ENCODE data around the gene DNAH12. TPM values are rescaled to one million over a fixed set of nuclear protein-coding genes. Genes with fewer than 3 reads are reported as not detected.

DNAH12 gene
- total and polyA plus RNA-seq, 2 of the 13 experiments (the other 11 are each of a cell fraction or from before 2014, with no cell fraction given): 0.11 TPM

DNA sequence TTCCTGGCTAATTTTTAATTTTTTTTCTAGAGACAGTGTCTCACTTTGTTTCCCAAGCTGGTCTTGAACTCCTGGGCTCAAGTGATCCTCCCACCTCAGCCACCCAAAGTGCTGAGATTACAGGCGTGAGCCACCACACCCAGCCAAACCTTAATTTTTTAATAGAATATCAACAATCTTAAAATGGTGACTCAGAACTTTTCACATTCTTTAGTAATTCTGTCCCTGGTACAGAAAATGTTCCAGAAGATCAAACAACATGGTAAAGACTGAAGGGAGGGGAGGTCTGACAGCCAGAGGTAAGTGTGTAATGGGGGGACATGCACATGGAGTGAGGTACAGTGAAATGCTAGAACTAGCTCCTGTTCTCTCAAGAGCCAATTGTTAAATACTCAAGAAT is 38.2 kb downstream of the DNAH12 start (continued):
- TF ChIP-seq DPF2 (CRISPR knock-in tag; IDR thresholded peaks at IDR 0.05; ENCODE audit: borderline replicate concordance, low read depth) (no peak), SYNCRIP (IDR thresholded peaks at IDR 0.05; ENCODE audit: insufficient read depth, low read depth, low read length) (no peak), JDP2 (CRISPR knock-in tag; IDR thresholded peaks at IDR 0.05; ENCODE audit: borderline replicate concordance) (no peak)

DNA sequence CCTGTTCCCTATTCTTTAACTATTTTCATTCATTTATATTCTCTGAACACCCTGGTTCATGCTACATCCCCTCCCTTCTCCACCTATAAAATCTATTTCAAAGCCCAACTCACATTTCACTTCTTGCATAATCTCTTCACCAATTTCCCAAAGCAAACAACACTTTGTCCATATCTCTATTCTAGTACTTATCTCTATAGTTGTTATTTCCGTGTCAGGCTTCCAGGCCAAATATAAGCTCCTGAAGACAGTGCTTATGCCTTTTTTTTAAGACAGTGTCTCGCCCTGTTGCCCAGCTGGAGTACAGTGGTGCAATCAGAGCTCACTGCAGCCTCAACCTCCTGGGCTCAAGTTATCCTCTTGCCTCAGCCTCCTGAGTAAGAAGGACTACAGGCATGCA is 43.6 kb downstream of the DNAH12 start:
- H3K4me2 ChIP-seq (ENCODE audit: low read depth, low read length): peak overlapping the region; percentile 21
- peaks cover 13% of the 10 kb centered on the region for H3K4me1 ChIP-seq (ENCODE audit: insufficient read depth, low read length)
- no peaks in the 10 kb centered on the region for H4K20me1 ChIP-seq (ENCODE audit: insufficient read depth, low read length)
- WGBS (ENCODE audit: low lambda C conversion rate): 2% methylated on average over 2 of the region's 2 CpGs
- no peak overlapping the region for H3K27ac ChIP-seq (ENCODE audit: extremely low read length, insufficient read depth, low read length)
- ATAC-seq: peak; percentile 56
- in situ Hi-C loops (cut with HindIII; ENCODE audit: extremely low pct_ligation_motif_present, low pct_unique_long_range_greater_than_20kb) (no loop called here), intact Hi-C loops (cut with micrococcal nuclease; ENCODE audit: unreplicated experiment) (loop anchor here (10.0 kb wide), 2 partner anchors 86 to 1156 kb away; no protein-coding TSS in a partner anchor)
- H3K4me3 ChIP-seq (replicated peaks in 1 of 3; ENCODE audit: insufficient read depth in 1 of 3, low read depth in 2 of 3, low read length in 3 of 3): no peak overlapping the region
- no peak overlapping the region for H2AFZ ChIP-seq (ENCODE audit: low read length)
- no TSS peak for BruUV-seq (replicated peaks)
- CTCF ChIA-PET (ENCODE audit: low intra/inter-chr PET ratio, low total read pairs): no interaction called here
- no peaks in the 10 kb centered on the region for H3K27me3 ChIP-seq (ENCODE audit: control insufficient read depth in 1 of 2, insufficient read depth in 2 of 2, low read length in 2 of 2)
- no peak overlapping the region for H3K9ac ChIP-seq (ENCODE audit: insufficient read depth, low read depth, low read length)
- H3K79me2 ChIP-seq (ENCODE audit: insufficient read depth, low read length): no peaks in the 10 kb centered on the region
- H3K9me3 ChIP-seq (ENCODE audit: low read length): no peaks in the 10 kb centered on the region
- no peak for FAIRE-seq
- DNase-seq (ENCODE audit: low spot score): peak; percentile 64
- POLR2A ChIA-PET: no interaction called here
- no peaks in the 10 kb centered on the region for H3K36me3 ChIP-seq (replicated peaks in 1 of 2; ENCODE audit: control insufficient read depth in 1 of 2, insufficient read depth in 2 of 2, low read length in 2 of 2)
- no peak; the same call in 1 of the 2 replicates for TF ChIP-seq LCORL (IDR thresholded peaks at IDR 0.05)
- 0 out of 2 replicates have a peak, but pooled peaks have one; percentile 22 for TF ChIP-seq LCORL (CRISPR knock-in tag; IDR thresholded peaks at IDR 0.05)
- TF ChIP-seq XRCC5 (optimal IDR thresholded peaks at IDR 0.05; ENCODE audit: low read length): no peak
- peak; percentile 60 for TF ChIP-seq GATAD2A (CRISPR knock-in tag; IDR thresholded peaks at IDR 0.05)
- TF ChIP-seq, protein P1, sequence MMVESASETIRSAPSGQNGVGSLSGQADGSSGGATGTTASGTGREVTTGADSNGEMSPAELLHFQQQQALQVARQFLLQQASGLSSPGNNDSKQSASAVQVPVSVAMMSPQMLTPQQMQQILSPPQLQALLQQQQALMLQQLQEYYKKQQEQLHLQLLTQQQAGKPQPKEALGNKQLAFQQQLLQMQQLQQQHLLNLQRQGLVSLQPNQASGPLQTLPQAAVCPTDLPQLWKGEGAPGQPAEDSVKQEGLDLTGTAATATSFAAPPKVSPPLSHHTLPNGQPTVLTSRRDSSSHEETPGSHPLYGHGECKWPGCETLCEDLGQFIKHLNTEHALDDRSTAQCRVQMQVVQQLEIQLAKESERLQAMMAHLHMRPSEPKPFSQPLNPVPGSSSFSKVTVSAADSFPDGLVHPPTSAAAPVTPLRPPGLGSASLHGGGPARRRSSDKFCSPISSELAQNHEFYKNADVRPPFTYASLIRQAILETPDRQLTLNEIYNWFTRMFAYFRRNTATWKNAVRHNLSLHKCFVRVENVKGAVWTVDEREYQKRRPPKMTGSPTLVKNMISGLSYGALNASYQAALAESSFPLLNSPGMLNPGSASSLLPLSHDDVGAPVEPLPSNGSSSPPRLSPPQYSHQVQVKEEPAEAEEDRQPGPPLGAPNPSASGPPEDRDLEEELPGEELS (CRISPR knock-in tag; IDR thresholded peaks at IDR 0.05): peak; percentile 44
- no peak for TF ChIP-seq SOX6 (IDR thresholded peaks at IDR 0.05)
- peak; percentile 82 for TF ChIP-seq SOX6 (CRISPR knock-in tag; IDR thresholded peaks at IDR 0.05)
- TF ChIP-seq BCL6 (CRISPR knock-in tag; IDR thresholded peaks at IDR 0.05): 0 out of 2 replicates have a peak, but pooled peaks have one; percentile 19
- TF ChIP-seq, protein P2, sequence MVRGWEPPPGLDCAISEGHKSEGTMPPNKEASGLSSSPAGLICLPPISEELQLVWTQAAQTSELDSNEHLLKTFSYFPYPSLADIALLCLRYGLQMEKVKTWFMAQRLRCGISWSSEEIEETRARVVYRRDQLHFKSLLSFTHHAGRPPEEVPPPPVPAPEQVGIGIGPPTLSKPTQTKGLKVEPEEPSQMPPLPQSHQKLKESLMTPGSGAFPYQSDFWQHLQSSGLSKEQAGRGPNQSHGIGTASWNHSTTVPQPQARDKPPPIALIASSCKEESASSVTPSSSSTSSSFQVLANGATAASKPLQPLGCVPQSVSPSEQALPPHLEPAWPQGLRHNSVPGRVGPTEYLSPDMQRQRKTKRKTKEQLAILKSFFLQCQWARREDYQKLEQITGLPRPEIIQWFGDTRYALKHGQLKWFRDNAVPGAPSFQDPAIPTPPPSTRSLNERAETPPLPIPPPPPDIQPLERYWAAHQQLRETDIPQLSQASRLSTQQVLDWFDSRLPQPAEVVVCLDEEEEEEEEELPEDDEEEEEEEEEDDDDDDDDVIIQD (CRISPR knock-in tag; IDR thresholded peaks at IDR 0.05; ENCODE audit: low read depth): 0 out of 2 replicates have a peak, but pooled peaks have one; percentile 42
- peak; percentile 55 for TF ChIP-seq FOXA3 (CRISPR knock-in tag; IDR thresholded peaks at IDR 0.05)
- no peak for TF ChIP-seq ZSCAN29 (CRISPR knock-in tag; conservative IDR thresholded peaks at IDR 0.05)
- no peak for TF ChIP-seq MAF1 (CRISPR knock-in tag; IDR thresholded peaks at IDR 0.05; ENCODE audit: borderline replicate concordance)
- TF ChIP-seq ERF (CRISPR knock-in tag; IDR thresholded peaks at IDR 0.05): 0 out of 2 replicates have a peak, but pooled peaks have one; percentile 25
- TF ChIP-seq, protein P3, sequence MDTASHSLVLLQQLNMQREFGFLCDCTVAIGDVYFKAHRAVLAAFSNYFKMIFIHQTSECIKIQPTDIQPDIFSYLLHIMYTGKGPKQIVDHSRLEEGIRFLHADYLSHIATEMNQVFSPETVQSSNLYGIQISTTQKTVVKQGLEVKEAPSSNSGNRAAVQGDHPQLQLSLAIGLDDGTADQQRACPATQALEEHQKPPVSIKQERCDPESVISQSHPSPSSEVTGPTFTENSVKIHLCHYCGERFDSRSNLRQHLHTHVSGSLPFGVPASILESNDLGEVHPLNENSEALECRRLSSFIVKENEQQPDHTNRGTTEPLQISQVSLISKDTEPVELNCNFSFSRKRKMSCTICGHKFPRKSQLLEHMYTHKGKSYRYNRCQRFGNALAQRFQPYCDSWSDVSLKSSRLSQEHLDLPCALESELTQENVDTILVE (CRISPR knock-in tag; IDR thresholded peaks at IDR 0.05): no peak
- TF ChIP-seq, protein P4, sequence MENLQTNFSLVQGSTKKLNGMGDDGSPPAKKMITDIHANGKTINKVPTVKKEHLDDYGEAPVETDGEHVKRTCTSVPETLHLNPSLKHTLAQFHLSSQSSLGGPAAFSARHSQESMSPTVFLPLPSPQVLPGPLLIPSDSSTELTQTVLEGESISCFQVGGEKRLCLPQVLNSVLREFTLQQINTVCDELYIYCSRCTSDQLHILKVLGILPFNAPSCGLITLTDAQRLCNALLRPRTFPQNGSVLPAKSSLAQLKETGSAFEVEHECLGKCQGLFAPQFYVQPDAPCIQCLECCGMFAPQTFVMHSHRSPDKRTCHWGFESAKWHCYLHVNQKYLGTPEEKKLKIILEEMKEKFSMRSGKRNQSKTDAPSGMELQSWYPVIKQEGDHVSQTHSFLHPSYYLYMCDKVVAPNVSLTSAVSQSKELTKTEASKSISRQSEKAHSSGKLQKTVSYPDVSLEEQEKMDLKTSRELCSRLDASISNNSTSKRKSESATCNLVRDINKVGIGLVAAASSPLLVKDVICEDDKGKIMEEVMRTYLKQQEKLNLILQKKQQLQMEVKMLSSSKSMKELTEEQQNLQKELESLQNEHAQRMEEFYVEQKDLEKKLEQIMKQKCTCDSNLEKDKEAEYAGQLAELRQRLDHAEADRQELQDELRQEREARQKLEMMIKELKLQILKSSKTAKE (CRISPR knock-in tag; IDR thresholded peaks at IDR 0.05; ENCODE audit: borderline replicate concordance): no peak

Measured in HepG2 (cell line).